Astrocyte (in vitro differentiated cells and primary cell): ENCODE results near the gene FSTL1. TPM values are rescaled to one million over a fixed set of nuclear protein-coding genes. Genes with fewer than 3 reads are reported as not detected.
A peak's percentile ranks its signal among the peaks of the same experiment; 100 is the strongest.

Experiments used
- DNase-seq: peaks from one replicate; pipeline ENCODE4 v3.0.0-alpha.2; 2010; ENCODE audit warnings: low read depth
- FAIRE-seq: peaks from 2 replicates; lab custom pipeline; 2011; peaks lifted over from hg19 to GRCh38; lab: Jason Lieb, UNC
- H2AFZ ChIP-seq: 2 replicates; pipeline ENCODE4 v1.6.0; 2012; ENCODE audit warnings: low read depth, low read length, inconsistent platforms
- H3K27ac ChIP-seq: 2 replicates; pipeline ENCODE4 v1.5.1; 2011; ENCODE audit warnings: low read depth, low read length, inconsistent platforms
- H3K27me3 ChIP-seq: 2 replicates; pipeline ENCODE4 v1.6.0; 2011; ENCODE audit warnings: low read length, inconsistent platforms; ENCODE audit not compliant: insufficient read depth
- H3K36me3 ChIP-seq: 2 replicates; pipeline ENCODE4 v1.5.1; 2011; ENCODE audit warnings: low read length, inconsistent platforms; ENCODE audit not compliant: insufficient read depth
- H3K4me1 ChIP-seq: 2 replicates; pipeline ENCODE4 v1.5.1; 2011; ENCODE audit warnings: low read length, inconsistent platforms; ENCODE audit not compliant: insufficient read depth
- H3K4me2 ChIP-seq: 2 replicates; pipeline ENCODE4 v1.6.0; 2012; ENCODE audit warnings: low read length, inconsistent platforms
- H3K4me3 ChIP-seq: 2 replicates; pipeline ENCODE4 v1.5.1; 2011; ENCODE audit warnings: low read depth, mild to moderate bottlenecking, low read length, inconsistent platforms; ENCODE audit not compliant: insufficient read depth
- H3K79me2 ChIP-seq: 2 replicates; pipeline ENCODE4 v1.6.0; 2012; ENCODE audit warnings: mild to moderate bottlenecking, low read length, inconsistent platforms; ENCODE audit not compliant: insufficient read depth
- H3K9ac ChIP-seq: 2 replicates; pipeline ENCODE4 v1.6.0; 2012; ENCODE audit warnings: mild to moderate bottlenecking, low read length, inconsistent platforms
- H3K9me3 ChIP-seq: 2 replicates; pipeline ENCODE4 v1.5.1; 2012; ENCODE audit warnings: low read depth, mild to moderate bottlenecking, low read length, inconsistent platforms; ENCODE audit not compliant: insufficient read depth
- H4K20me1 ChIP-seq: 2 replicates; pipeline ENCODE4 v1.6.0; 2012; ENCODE audit warnings: low read length, inconsistent platforms; ENCODE audit not compliant: insufficient read depth
- H3K27ac Mint-ChIP-seq: one replicate; pipeline ENCODE4 v1.8.0; 2021; ENCODE audit warnings: mild to moderate bottlenecking, mixed read lengths; ENCODE audit not compliant: unreplicated experiment
- H3K27me3 Mint-ChIP-seq: one replicate; pipeline ENCODE4 v1.8.0; 2021; ENCODE audit warnings: low read depth, mixed read lengths; ENCODE audit not compliant: unreplicated experiment
- H3K36me3 Mint-ChIP-seq: one replicate; pipeline ENCODE4 v1.8.0; 2021; ENCODE audit warnings: low read depth, mixed read lengths; ENCODE audit not compliant: unreplicated experiment
- H3K4me1 Mint-ChIP-seq: one replicate; pipeline ENCODE4 v1.8.0; 2021; ENCODE audit warnings: low read depth, mixed read lengths; ENCODE audit not compliant: unreplicated experiment
- H3K4me3 Mint-ChIP-seq: one replicate; pipeline ENCODE4 v1.8.0; 2021; ENCODE audit warnings: mild to moderate bottlenecking, moderate library complexity, mixed read lengths; ENCODE audit not compliant: unreplicated experiment
- H3K9me3 Mint-ChIP-seq: one replicate; pipeline ENCODE4 v1.8.0; 2021; ENCODE audit warnings: mild to moderate bottlenecking, mixed read lengths; ENCODE audit not compliant: unreplicated experiment
- CTCF ChIP-seq: IDR thresholded peaks from 2 replicates; pipeline ENCODE4 v1.5.1; 2011; ENCODE audit warnings: low read depth, mild to moderate bottlenecking, inconsistent platforms, low read length, moderate library complexity; ENCODE audit not compliant: insufficient read depth
- EZH2 ChIP-seq: IDR thresholded peaks from 2 replicates; pipeline ENCODE4 v1.6.1; 2012; ENCODE audit warnings: mild to moderate bottlenecking, low read length, inconsistent platforms; ENCODE audit not compliant: insufficient read depth
- total RNA-seq: library from RNA; stranded (reverse); gene quantifications from 2 replicates; pipeline ENCODE4 v1.2.1, GENCODE V29; 2021

FSTL1 gene
- total RNA-seq, 1 donor from 2014 or later, result 1,010 TPM

GRCh38 chr3:120416868-120417267, 33.9 kb downstream of the FSTL1 start:
- peaks cover 45% of the 10 kb centered on the region for H3K4me1 ChIP-seq
- H3K4me3 Mint-ChIP-seq, result no peak overlapping the region
- no peak overlapping the region for H3K4me3 ChIP-seq
- no peak for DNase-seq
- H2AFZ ChIP-seq, result no peak overlapping the region
- H3K36me3 ChIP-seq, result peaks cover 28% of the 10 kb centered on the region
- H3K27ac Mint-ChIP-seq, result peak overlapping the region; percentile 42
- peak overlapping the region; percentile 68 for H3K4me2 ChIP-seq
- peaks cover 49% of the 10 kb centered on the region for H3K4me1 Mint-ChIP-seq
- FAIRE-seq, result no peak
- peaks cover 17% of the 10 kb centered on the region for H3K36me3 Mint-ChIP-seq
- peak overlapping the region; percentile 40 for H3K9ac ChIP-seq
- TF ChIP-seq EZH2 (no peak), CTCF (no peak)
- peaks cover 63% of the 10 kb centered on the region for H3K79me2 ChIP-seq
- no peaks in the 10 kb centered on the region for H3K27me3 ChIP-seq
- H3K9me3 ChIP-seq, result no peaks in the 10 kb centered on the region
- H3K9me3 Mint-ChIP-seq, result no peaks in the 10 kb centered on the region
- peak overlapping the region; percentile 45 for H3K27ac ChIP-seq
- H4K20me1 ChIP-seq, result peaks cover 47% of the 10 kb centered on the region
- no peaks in the 10 kb centered on the region for H3K27me3 Mint-ChIP-seq

- Histone ChIP-seq H4K20me1 (peaks cover 54% of the 10 kb centered on the region), H3K4me2 (no peak overlapping the region), H3K4me3 (no peak overlapping the region), H3K79me2 (peaks cover 51% of the 10 kb centered on the region), H3K27me3 (no peaks in the 10 kb centered on the region), H3K27ac (no peak overlapping the region), H3K9me3 (no peaks in the 10 kb centered on the region), H2AFZ (no peak overlapping the region), H3K9ac (no peak overlapping the region), H3K4me1 (peaks cover 34% of the 10 kb centered on the region), H3K36me3 (peaks cover 39% of the 10 kb centered on the region)
- FAIRE-seq (no peak), DNase-seq (no peak)
- Mint-ChIP-seq H3K27ac (no peak overlapping the region), H3K36me3 (peaks cover 17% of the 10 kb centered on the region), H3K9me3 (peaks cover 2% of the 10 kb centered on the region), H3K4me3 (no peak overlapping the region), H3K4me1 (peaks cover 40% of the 10 kb centered on the region), H3K27me3 (no peaks in the 10 kb centered on the region)
- no peak for TF ChIP-seq CTCF
- no peak for TF ChIP-seq EZH2
These were observed 35.0 kb downstream of the FSTL1 start for GRCh38 chr3:120415756-120416155.

- Histone ChIP-seq H2AFZ (no peak overlapping the region), H3K4me2 (no peak overlapping the region), H3K79me2 (peaks cover 13% of the 10 kb centered on the region), H3K36me3 (peaks cover 82% of the 10 kb centered on the region), H3K4me3 (no peak overlapping the region), H3K9me3 (no peaks in the 10 kb centered on the region), H4K20me1 (peaks cover 54% of the 10 kb centered on the region), H3K4me1 (no peaks in the 10 kb centered on the region), H3K27me3 (no peaks in the 10 kb centered on the region), H3K9ac (no peak overlapping the region), H3K27ac (no peak overlapping the region)
- no peak for DNase-seq
- H3K9me3 Mint-ChIP-seq, result peaks cover 2% of the 10 kb centered on the region
- no peak overlapping the region for H3K4me3 Mint-ChIP-seq
- FAIRE-seq, result no peak
- H3K27me3 Mint-ChIP-seq, result no peaks in the 10 kb centered on the region
- no peaks in the 10 kb centered on the region for H3K4me1 Mint-ChIP-seq
- TF ChIP-seq CTCF (no peak), EZH2 (no peak)
- peaks cover 31% of the 10 kb centered on the region for H3K36me3 Mint-ChIP-seq
- no peak overlapping the region for H3K27ac Mint-ChIP-seq
These were observed 40.3 kb downstream of the FSTL1 start for GRCh38 chr3:120410541-120410940.
